K562 (cell line): ENCODE results near the gene LTBP2. TPM values are rescaled to one million over a fixed set of nuclear protein-coding genes. Genes with fewer than 3 reads are reported as not detected.

Experiments
- ATAC-seq: fragments of 200-7000 bp; cut with Tn5 transposase; 3 replicates; pipeline ENCODE4 v1.9.1; 2020; ENCODE audit warnings: moderate library complexity
- BruUV-seq: library from RNA; stranded (reverse); fragments of 400-500 nt; replicated peaks from 2 replicates; lab custom pipeline; 2021; lab: Mats Ljungman, UMichigan
- CTCF ChIA-PET: fragments of 300-600 bp; formaldehyde crosslinking; extraction: SDS; loops from one replicate; lab custom pipeline; 2021; ENCODE audit warnings: low intra/inter-chr PET ratio; lab: Yijun Ruan, JAX
- POLR2A ChIA-PET: fragments of 300-600, 350-650 bp; sonication (Branson Sonifier 250); formaldehyde crosslinking; extraction: SDS; loops from one replicate; lab custom pipeline; 2021; ENCODE audit warnings: antibody characterized with exemption, inconsistent platforms; lab: Yijun Ruan, JAX
- DNase-seq, 4 experiments: peaks; one replicate each; pipeline versions ENCODE4 v3.0.0 to v3.0.0-alpha.2; 2011 to 2018; ENCODE audit warnings: low spot score in 3 of 4, mixed read lengths in 3 of 4; ENCODE audit errors: extremely low read depth in 1 of 4
- FAIRE-seq: peaks from 2 replicates; lab custom pipeline; 2011; peaks lifted over from hg19 to GRCh38; lab: Jason Lieb, UNC
- H2AFZ ChIP-seq: 2 replicates; pipeline ENCODE4 v1.6.0; 2011; ENCODE audit warnings: low read depth, low read length, control low read depth, inconsistent platforms
- H3K27ac ChIP-seq: fragments of 200-600 bp; 3 replicates; pipeline ENCODE4 v1.8.0; 2011; ENCODE audit warnings: low read depth, mild to moderate bottlenecking, control low read depth, inconsistent platforms, low read length, moderate library complexity, mixed read lengths; ENCODE audit errors: extremely low read depth
- H3K27me3 ChIP-seq, 2 experiments: fragments of 300-600 bp in 1 of 2; 2 replicates in 1 of 2; 3 replicates in 1 of 2; pipeline versions ENCODE4 v1.6.0 to v1.8.0; 2011; ENCODE audit warnings: inconsistent platforms in 2 of 2, low read length in 2 of 2, mild to moderate bottlenecking in 1 of 2, mixed read lengths in 1 of 2, moderate library complexity in 1 of 2; ENCODE audit not compliant: control insufficient read depth in 2 of 2, insufficient read depth in 2 of 2
- H3K36me3 ChIP-seq: fragments of 300-600 bp; 3 replicates; pipeline ENCODE4 v1.8.0; 2011; ENCODE audit warnings: mild to moderate bottlenecking, low read length, inconsistent platforms; ENCODE audit not compliant: control insufficient read depth, insufficient read depth
- H3K4me1 ChIP-seq, 2 experiments: fragments of 200-600 bp in 1 of 2; replicated peaks in 1 of 2; 2 replicates in 1 of 2; 3 replicates in 1 of 2; pipeline versions ENCODE4 v1.5.1 to v1.8.0; 2011; ENCODE audit warnings: inconsistent platforms in 2 of 2, low read length in 2 of 2, mild to moderate bottlenecking in 1 of 2, mixed read lengths in 1 of 2, moderate library complexity in 1 of 2; ENCODE audit not compliant: control insufficient read depth in 2 of 2, insufficient read depth in 2 of 2
- H3K4me2 ChIP-seq: 2 replicates; pipeline ENCODE4 v1.6.1; 2011; ENCODE audit warnings: low read length, control low read depth, inconsistent platforms, mixed read lengths; ENCODE audit not compliant: insufficient read depth
- H3K4me3 ChIP-seq: fragments of 200-600 bp; sonication (generic), shearing (Covaris generic); 2 replicates; pipeline ENCODE4 v1.5.1; 2016; ENCODE audit warnings: control low read depth, inconsistent platforms
- H3K79me2 ChIP-seq: fragments of 200-600 bp; 3 replicates; pipeline ENCODE4 v1.8.0; 2011; ENCODE audit warnings: low read length, inconsistent platforms; ENCODE audit not compliant: control insufficient read depth, insufficient read depth
- H3K9ac ChIP-seq, 2 experiments: 2 replicates each; pipeline versions ENCODE4 v1.6.0 to v1.6.1; 2011; ENCODE audit warnings: low read depth in 2 of 2, low read length in 2 of 2, control low read depth in 1 of 2, inconsistent platforms in 1 of 2, mild to moderate bottlenecking in 1 of 2, mixed read lengths in 1 of 2; ENCODE audit not compliant: insufficient read depth in 1 of 2
- H3K9me1 ChIP-seq: one replicate; pipeline ENCODE4 v1.6.0; 2011; ENCODE audit warnings: inconsistent platforms, mild to moderate bottlenecking, low read length, moderate library complexity; ENCODE audit not compliant: control insufficient read depth, insufficient read depth
- H3K9me3 ChIP-seq: replicated peaks from 2 replicates; pipeline ENCODE4 v1.5.1; 2011; ENCODE audit warnings: low read depth, low read length, inconsistent platforms; ENCODE audit not compliant: control insufficient read depth, insufficient read depth
- H4K20me1 ChIP-seq: replicated peaks from 2 replicates; pipeline ENCODE4 v1.6.1; 2011; ENCODE audit warnings: low read length, inconsistent platforms, mixed read lengths; ENCODE audit not compliant: control insufficient read depth, insufficient read depth
- GABPB2 ChIP-seq: fragments of 250-450 bp; sonication (Bioruptor Pico); conservative IDR thresholded peaks from 2 replicates; pipeline ENCODE4 v1.5.1; 2021; ENCODE audit warnings: mild to moderate bottlenecking
- RFX1 ChIP-seq: fragments of 450-650 bp; IDR thresholded peaks from 2 replicates; pipeline ENCODE4 v1.6.1; 2016; ENCODE audit warnings: mild to moderate bottlenecking, moderate library complexity
- STAG1 ChIP-seq: sonication (generic); formaldehyde crosslinking; IDR thresholded peaks from 2 replicates; pipeline ENCODE4 v1.5.0; 2020; ENCODE audit warnings: missing genetic modification reagents, borderline replicate concordance
- XRCC4 ChIP-seq: IDR thresholded peaks from one replicate; pipeline ENCODE4 v1.6.1; 2011; ENCODE audit not compliant: insufficient read depth, insufficient read length; ENCODE audit errors: extremely low read depth
- XRCC5 ChIP-seq: fragments of 200-400 bp; formaldehyde crosslinking; IDR thresholded peaks from 2 replicates; pipeline ENCODE4 v1.6.1; 2017; ENCODE audit warnings: low read depth, mild to moderate bottlenecking, low read length
- ZC3H4 ChIP-seq: sonication (generic); formaldehyde crosslinking; IDR thresholded peaks from 2 replicates; pipeline ENCODE4 v1.9.0; 2021; ENCODE audit warnings: missing genetic modification reagents, borderline replicate concordance
- ZNF121 ChIP-seq: sonication (generic); formaldehyde crosslinking; conservative IDR thresholded peaks from 2 replicates; pipeline ENCODE4 v1.8.0; 2022; ENCODE audit warnings: missing genetic modification reagents
- ZNF764 ChIP-seq: fragments of 250-450 bp; sonication (Bioruptor Pico); IDR thresholded peaks from 2 replicates; pipeline ENCODE4 v1.4.0; 2020; ENCODE audit warnings: low read depth, mild to moderate bottlenecking, moderate library complexity
- WGBS: fragments of 100-300 bp; shearing (Covaris generic); methylation state at CpG from one replicate; pipeline ENCODE4 v1.1.6; 2016; ENCODE audit warnings: low coverage, mixed read lengths; ENCODE audit not compliant: insufficient coverage; ENCODE audit errors: missing lambda C conversion rate; 5-methylcytosine and 5-hydroxymethylcytosine counted together
- in situ Hi-C: fragments of 300-500 bp; cut with MboI; formaldehyde crosslinking; loops from 4 replicates; pipeline ENCODE4 v1.15.0; 2018; ENCODE audit warnings: inconsistent platforms, mixed read lengths
- intact Hi-C: fragments of 100-400 bp; cut with micrococcal nuclease; formaldehyde crosslinking; loops from 2 replicates; pipeline ENCODE4 v1.14.2; 2022
- polyA plus RNA-seq, 8 experiments: library from polyadenylated mRNA; depleted of rRNA in 4 of 8; stranded (reverse) in 5 of 8; unstranded in 3 of 8; fragments of >200 nt; fragmentation: Nextera tagmentation in 2 of 8; fragmentation: Illumina TruSeq in 1 of 8; extraction: Ambion mirVana in 2 of 8; extraction: Trizol in 1 of 8; gene quantifications; 2 replicates each; pipeline versions ENCODE4 v1.2.1 to v1.2.3, GENCODE V29; 2011 to 2014; ENCODE audit warnings: inconsistent platforms in 1 of 8, missing spikeins in 1 of 8
- total RNA-seq, 7 experiments: library from RNA; depleted of rRNA in 6 of 7; stranded (reverse); fragments of >200 nt in 6 of 7; fragmentation: Illumina TruSeq in 2 of 7; extraction: Trizol in 2 of 7; gene quantifications; 2 replicates each; pipeline versions ENCODE4 v1.2.1 to v1.2.3, GENCODE V29; 2011 to 2021; ENCODE audit warnings: low replicate concordance in 1 of 7
- TF ChIP-seq, protein P1 (sequence below), 2 experiments: fragments of 150-350 bp in 1 of 2; IDR thresholded peaks; 2 replicates each; pipeline ENCODE4 v1.6.1; 2012 to 2016; ENCODE audit warnings: low read depth in 2 of 2, low read length in 2 of 2, mild to moderate bottlenecking in 1 of 2, moderate library complexity in 1 of 2

Gene LTBP2
- total and polyA plus RNA-seq, 9 of the 15 experiments (the other 6 are each of a cell fraction or from before 2014, with no cell fraction given): under 0.01 to 0.18 (median 0.03) TPM; not detected in 3

DNA sequence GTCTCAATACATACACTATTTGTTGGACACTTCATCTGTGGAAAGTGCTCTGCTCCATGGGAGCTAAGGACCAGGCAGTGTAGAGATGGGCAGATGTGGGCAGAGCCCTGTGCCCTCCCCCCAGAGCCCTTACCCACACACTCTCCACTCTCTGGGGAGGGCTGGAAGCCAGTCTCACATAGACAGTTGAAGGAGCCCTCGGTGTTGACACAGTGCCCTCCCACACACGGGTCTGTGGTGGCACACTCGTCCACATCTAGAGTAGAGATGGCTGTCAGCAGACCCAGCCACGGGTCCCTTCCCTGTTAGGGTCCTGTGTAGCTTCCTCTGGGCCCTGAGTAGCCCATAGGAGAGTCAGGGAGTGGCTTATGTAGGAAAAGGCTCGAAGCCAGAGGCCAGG is 104.2 kb downstream of the LTBP2 start (continued):
- TF ChIP-seq, protein P1, sequence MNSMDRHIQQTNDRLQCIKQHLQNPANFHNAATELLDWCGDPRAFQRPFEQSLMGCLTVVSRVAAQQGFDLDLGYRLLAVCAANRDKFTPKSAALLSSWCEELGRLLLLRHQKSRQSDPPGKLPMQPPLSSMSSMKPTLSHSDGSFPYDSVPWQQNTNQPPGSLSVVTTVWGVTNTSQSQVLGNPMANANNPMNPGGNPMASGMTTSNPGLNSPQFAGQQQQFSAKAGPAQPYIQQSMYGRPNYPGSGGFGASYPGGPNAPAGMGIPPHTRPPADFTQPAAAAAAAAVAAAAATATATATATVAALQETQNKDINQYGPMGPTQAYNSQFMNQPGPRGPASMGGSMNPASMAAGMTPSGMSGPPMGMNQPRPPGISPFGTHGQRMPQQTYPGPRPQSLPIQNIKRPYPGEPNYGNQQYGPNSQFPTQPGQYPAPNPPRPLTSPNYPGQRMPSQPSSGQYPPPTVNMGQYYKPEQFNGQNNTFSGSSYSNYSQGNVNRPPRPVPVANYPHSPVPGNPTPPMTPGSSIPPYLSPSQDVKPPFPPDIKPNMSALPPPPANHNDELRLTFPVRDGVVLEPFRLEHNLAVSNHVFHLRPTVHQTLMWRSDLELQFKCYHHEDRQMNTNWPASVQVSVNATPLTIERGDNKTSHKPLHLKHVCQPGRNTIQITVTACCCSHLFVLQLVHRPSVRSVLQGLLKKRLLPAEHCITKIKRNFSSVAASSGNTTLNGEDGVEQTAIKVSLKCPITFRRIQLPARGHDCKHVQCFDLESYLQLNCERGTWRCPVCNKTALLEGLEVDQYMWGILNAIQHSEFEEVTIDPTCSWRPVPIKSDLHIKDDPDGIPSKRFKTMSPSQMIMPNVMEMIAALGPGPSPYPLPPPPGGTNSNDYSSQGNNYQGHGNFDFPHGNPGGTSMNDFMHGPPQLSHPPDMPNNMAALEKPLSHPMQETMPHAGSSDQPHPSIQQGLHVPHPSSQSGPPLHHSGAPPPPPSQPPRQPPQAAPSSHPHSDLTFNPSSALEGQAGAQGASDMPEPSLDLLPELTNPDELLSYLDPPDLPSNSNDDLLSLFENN (IDR thresholded peaks at IDR 0.05; ENCODE audit: low read depth in 2 of 2, low read length in 2 of 2): no peak

DNA sequence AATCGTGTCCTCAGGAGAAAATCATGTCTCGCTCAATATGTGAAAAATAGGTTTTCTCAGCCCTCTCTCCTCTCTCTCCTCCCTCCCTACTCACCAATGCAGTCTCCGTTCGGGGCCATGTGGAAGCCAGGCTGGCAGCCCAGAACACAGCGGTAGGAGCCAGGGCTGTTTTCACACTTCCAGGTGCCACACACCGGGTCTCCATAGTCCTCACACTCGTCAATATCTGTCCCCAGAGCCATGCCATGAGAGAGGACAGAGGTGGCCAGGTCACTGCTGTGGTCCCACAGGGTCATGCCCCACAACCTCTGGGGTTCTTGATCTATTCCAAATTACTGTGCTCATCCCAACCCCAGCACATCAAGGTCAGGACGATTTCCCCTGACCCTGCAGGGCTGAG is 105.0 kb downstream of the LTBP2 start:
- Histone ChIP-seq H3K79me2 (no peaks in the 10 kb centered on the region), H4K20me1 (no peaks in the 10 kb centered on the region; the same call in 1 of the 2 replicates), H3K9me3 (no peaks in the 10 kb centered on the region), H3K4me3 (no peak overlapping the region), H3K4me2 (no peak overlapping the region), H2AFZ (no peak overlapping the region), H3K9ac (no peak overlapping the region), H3K27me3 (peaks cover 4 to 60% of the 10 kb centered on the region in 2 experiments; a peak in 3 of 5 replicates), H3K27ac (no peak overlapping the region), H3K36me3 (no peaks in the 10 kb centered on the region), H3K9me1 (no peaks in the 10 kb centered on the region), H3K4me1 (peaks cover 0 to 4% of the 10 kb centered on the region in 2 experiments; a peak in 1 of 5 replicates)
- no TSS peak for BruUV-seq
- no peak for FAIRE-seq
- ChIA-PET CTCF (no interaction called here), POLR2A (interaction anchor here (0.6 kb wide), 1 partner anchor 562 kb away, joined by 3 read pairs; no protein-coding TSS in a partner anchor)
- intact Hi-C loops: no loop called here
- in situ Hi-C loops: no loop called here
- no peak for DNase-seq
- WGBS: 4% methylated on average over 7 of the region's 8 CpGs
- no peak for ATAC-seq
- no peak for TF ChIP-seq STAG1
- TF ChIP-seq ZNF121 (CRISPR knock-in tag): no peak
- TF ChIP-seq GABPB2 (CRISPR knock-in tag): no peak
- TF ChIP-seq RFX1: no peak
- no peak for TF ChIP-seq ZC3H4 (CRISPR knock-in tag)
- TF ChIP-seq XRCC5: no peak
- no peak for TF ChIP-seq XRCC4
- TF ChIP-seq, protein P1 (IDR thresholded peaks at IDR 0.05; ENCODE audit: low read depth in 2 of 2, low read length in 2 of 2): no peak
- TF ChIP-seq ZNF764: no peak
